AG04449 (cell line): Measurements from ENCODE around the gene ADAMTS12.

Experiments
- CTCF ChIA-PET: fragments of 350-600 bp; formaldehyde crosslinking; extraction: SDS; loops from one replicate; lab custom pipeline; 2021; ENCODE audit warnings: antibody characterized with exemption; lab: Yijun Ruan, JAX
- POLR2A ChIA-PET: fragments of 400-600, 350-600 bp; formaldehyde crosslinking; extraction: SDS; loops from one replicate; lab custom pipeline; 2020; ENCODE audit warnings: antibody characterized with exemption, inconsistent platforms; lab: Yijun Ruan, JAX
- DNase-seq: peaks from one replicate; pipeline ENCODE4 v3.0.0-alpha.2; 2010; ENCODE audit warnings: low read depth, low spot score
- H3K4me3 ChIP-seq: 2 replicates; pipeline ENCODE4 v1.5.1; 2011; ENCODE audit warnings: low read depth, mild to moderate bottlenecking, control low read depth, low read length
- CTCF ChIP-seq: IDR thresholded peaks from one replicate; pipeline ENCODE4 v1.5.1; 2011; ENCODE audit warnings: mild to moderate bottlenecking, moderate library complexity, low read length, control low read depth, inconsistent platforms; ENCODE audit not compliant: insufficient read depth; ENCODE audit errors: missing control alignments

ADAMTS12 gene

GRCh38 chr5:33827885-33828284 is 63.9 kb downstream of the ADAMTS12 start:
- ChIA-PET CTCF (no interaction called here), POLR2A (no interaction called here)
- H3K4me3 ChIP-seq: no peak overlapping the region
- no peak for DNase-seq
- TF ChIP-seq CTCF: no peak

GRCh38 chr5:33827018-33827707 is 64.6 kb downstream of the ADAMTS12 start:
- no peak overlapping the region for H3K4me3 ChIP-seq
- ChIA-PET CTCF (interaction anchor here (1.0 kb wide), 1 partner anchor 8 kb away, joined by 3 read pairs; no protein-coding TSS in a partner anchor), POLR2A (no interaction called here)
- DNase-seq: no peak
- no peak for TF ChIP-seq CTCF

DNA sequence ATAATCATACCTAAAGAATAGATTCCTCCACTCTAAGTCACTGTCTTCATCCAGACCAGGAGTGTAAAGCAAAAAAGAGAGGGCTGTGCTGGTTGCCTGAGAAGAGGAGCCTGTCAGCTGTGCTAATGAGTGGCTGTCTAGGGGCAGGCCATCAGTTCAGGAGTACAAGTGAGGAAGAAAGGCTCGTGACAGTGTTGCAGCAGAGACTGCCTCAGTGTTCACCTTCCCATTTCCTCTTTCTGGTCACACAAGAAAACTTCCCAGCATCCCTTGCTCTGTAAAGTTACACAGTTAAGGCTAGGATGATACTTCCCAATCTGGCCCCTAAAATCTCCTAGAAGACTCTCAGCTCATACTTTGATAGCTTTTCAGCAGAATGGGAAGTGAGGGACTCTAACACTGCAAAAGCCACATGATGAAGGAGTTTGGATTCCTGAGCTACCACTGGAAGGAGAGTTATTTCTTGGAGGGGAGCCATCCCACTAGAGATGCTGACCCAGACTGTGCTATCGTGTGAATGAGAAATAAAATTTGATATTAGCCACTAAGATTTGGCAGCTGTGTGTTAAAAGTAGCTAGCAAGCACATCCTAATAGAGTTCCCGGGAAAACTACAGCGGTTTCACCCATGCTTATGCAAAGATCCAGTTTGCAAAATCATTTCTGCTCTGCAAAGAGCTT is 67.1 kb downstream of the ADAMTS12 start:
- H3K4me3 ChIP-seq: no peak overlapping the region
- no peak for TF ChIP-seq CTCF
- CTCF ChIA-PET: interaction anchor here (1.0 to 1.7 kb wide), 3 partner anchors 110 to 145 kb away, joined by 3 to 7 read pairs (median 5); partner anchors contain the start of gene RXFP3
- DNase-seq: peak; percentile 82
- POLR2A ChIA-PET: interaction anchor here (0.7 to 1.8 kb wide), 3 partner anchors 30 to 70 kb away, joined by 3 to 6 read pairs (median 4); no protein-coding TSS in a partner anchor

DNA sequence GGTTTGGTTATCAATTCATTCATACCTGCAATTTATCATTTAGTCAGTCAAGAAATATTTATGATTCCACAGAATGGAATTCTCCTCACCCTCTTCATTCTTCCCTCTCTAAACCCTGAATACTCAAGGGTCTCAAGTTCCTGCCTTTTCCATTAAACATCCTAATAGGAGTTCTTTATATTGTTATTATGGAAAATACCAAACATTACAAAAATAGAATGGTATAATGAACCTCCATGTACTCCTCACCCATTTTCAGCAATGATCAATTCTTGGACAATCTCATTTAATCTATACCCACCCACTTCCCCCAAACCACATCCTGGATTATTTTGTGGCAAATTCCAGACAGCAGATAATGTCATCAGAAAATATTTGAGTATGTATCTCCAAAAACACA is 74.5 kb downstream of the ADAMTS12 start:
- CTCF ChIA-PET: interaction anchor here (0.9 kb wide), 1 partner anchor 46 kb away, joined by 3 read pairs; no protein-coding TSS in a partner anchor
- no peak overlapping the region for H3K4me3 ChIP-seq
- no peak for DNase-seq
- POLR2A ChIA-PET: no interaction called here
- no peak for TF ChIP-seq CTCF

GRCh38 chr5:33816791-33817190 is 75.0 kb downstream of the ADAMTS12 start:
- DNase-seq: no peak
- TF ChIP-seq CTCF: no peak
- CTCF ChIA-PET: interaction anchor here (0.9 kb wide), 1 partner anchor 46 kb away, joined by 3 read pairs; no protein-coding TSS in a partner anchor
- POLR2A ChIA-PET: no interaction called here
- H3K4me3 ChIP-seq: no peak overlapping the region

- no peak overlapping the region for H3K4me3 ChIP-seq
- ChIA-PET CTCF (interaction anchor here (1.0 to 1.2 kb wide), 2 partner anchors 14 to 72 kb away, joined by 3 to 4 read pairs; no protein-coding TSS in a partner anchor), POLR2A (no interaction called here)
- no peak for DNase-seq
- TF ChIP-seq CTCF: no peak
Observed at GRCh38 chr5:33812746-33813145, 79.0 kb downstream of the ADAMTS12 start.
